HFFc6 (cell line): ENCODE data around the gene IL15RA. TPM values are rescaled to one million over a fixed set of nuclear protein-coding genes. Genes with fewer than 3 reads are reported as not detected.

ENCODE experiments used
- DNase-seq: peaks from one replicate; pipeline ENCODE4 v3.0.0-alpha.2; 2018
- H3K27ac Mint-ChIP-seq: 2 replicates; pipeline ENCODE4 v1.8.0; 2020; ENCODE audit warnings: mild to moderate bottlenecking, mixed read lengths
- H3K27me3 Mint-ChIP-seq: 2 replicates; pipeline ENCODE4 v1.8.0; 2021; ENCODE audit warnings: mild to moderate bottlenecking, moderate library complexity, mixed read lengths; ENCODE audit not compliant: insufficient read depth
- H3K36me3 Mint-ChIP-seq: 2 replicates; pipeline ENCODE4 v1.8.0; 2021; ENCODE audit warnings: low read depth, mixed read lengths
- H3K4me1 Mint-ChIP-seq: 2 replicates; pipeline ENCODE4 v1.8.0; 2020; ENCODE audit warnings: low read depth, mixed read lengths
- H3K4me3 Mint-ChIP-seq: 2 replicates; pipeline ENCODE4 v1.8.0; 2020; ENCODE audit warnings: mild to moderate bottlenecking, moderate library complexity, mixed read lengths
- H3K9me3 Mint-ChIP-seq: 2 replicates; pipeline ENCODE4 v1.8.0; 2020; ENCODE audit warnings: mild to moderate bottlenecking, mixed read lengths
- total RNA-seq, 6 experiments: library from RNA; stranded (reverse); fragmentation: NEBNext Ultra II Directional; extraction: Animal tissue kit (Norgen Biotek cat#: 25700); gene quantifications; 2 replicates in 1 of 6; 3 replicates in 5 of 6; pipeline ENCODE4 v1.2.3, GENCODE V29; 2021
- TF ChIP-seq, protein P1 (sequence below): fragments of 200-600 bp; sonication (generic); IDR thresholded peaks from 2 replicates; pipeline ENCODE4 v1.5.0; 2021; ENCODE audit warnings: antibody characterized with exemption, mild to moderate bottlenecking

The IL15RA gene
- total RNA-seq, 6 experiments from 2014 or later, result 1.5 to 3.2 (median 1.9) TPM

DNA sequence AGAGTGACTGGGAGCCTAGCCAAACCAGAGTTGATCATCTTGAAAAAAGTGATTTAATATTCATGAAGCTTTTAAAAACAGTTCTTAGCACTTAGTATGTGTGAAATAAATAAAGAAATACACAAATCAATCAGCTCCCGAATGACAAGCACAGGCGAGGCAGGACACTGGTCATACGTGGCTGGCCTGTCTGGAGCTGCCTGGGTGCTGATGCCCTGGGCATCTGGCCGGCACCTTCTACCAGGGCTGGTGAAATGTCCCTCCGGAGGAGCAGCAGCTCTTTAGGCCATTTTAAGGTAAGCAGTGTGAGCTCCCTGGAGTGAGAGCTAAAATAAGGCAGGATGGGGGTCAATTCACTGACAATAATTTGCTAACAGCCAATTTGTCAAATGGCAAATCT, 23.7 kb downstream of the IL15RA start:
- Mint-ChIP-seq H3K4me3 (no peak overlapping the region), H3K27ac (no peak overlapping the region), H3K9me3 (no peaks in the 10 kb centered on the region), H3K36me3 (no peaks in the 10 kb centered on the region), H3K27me3 (peaks cover 3% of the 10 kb centered on the region; the same call in 1 of the 2 replicates), H3K4me1 (peaks cover 38% of the 10 kb centered on the region)
- DNase-seq, result no peak
- TF ChIP-seq, protein P1, sequence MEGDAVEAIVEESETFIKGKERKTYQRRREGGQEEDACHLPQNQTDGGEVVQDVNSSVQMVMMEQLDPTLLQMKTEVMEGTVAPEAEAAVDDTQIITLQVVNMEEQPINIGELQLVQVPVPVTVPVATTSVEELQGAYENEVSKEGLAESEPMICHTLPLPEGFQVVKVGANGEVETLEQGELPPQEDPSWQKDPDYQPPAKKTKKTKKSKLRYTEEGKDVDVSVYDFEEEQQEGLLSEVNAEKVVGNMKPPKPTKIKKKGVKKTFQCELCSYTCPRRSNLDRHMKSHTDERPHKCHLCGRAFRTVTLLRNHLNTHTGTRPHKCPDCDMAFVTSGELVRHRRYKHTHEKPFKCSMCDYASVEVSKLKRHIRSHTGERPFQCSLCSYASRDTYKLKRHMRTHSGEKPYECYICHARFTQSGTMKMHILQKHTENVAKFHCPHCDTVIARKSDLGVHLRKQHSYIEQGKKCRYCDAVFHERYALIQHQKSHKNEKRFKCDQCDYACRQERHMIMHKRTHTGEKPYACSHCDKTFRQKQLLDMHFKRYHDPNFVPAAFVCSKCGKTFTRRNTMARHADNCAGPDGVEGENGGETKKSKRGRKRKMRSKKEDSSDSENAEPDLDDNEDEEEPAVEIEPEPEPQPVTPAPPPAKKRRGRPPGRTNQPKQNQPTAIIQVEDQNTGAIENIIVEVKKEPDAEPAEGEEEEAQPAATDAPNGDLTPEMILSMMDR, result no peak

DNA sequence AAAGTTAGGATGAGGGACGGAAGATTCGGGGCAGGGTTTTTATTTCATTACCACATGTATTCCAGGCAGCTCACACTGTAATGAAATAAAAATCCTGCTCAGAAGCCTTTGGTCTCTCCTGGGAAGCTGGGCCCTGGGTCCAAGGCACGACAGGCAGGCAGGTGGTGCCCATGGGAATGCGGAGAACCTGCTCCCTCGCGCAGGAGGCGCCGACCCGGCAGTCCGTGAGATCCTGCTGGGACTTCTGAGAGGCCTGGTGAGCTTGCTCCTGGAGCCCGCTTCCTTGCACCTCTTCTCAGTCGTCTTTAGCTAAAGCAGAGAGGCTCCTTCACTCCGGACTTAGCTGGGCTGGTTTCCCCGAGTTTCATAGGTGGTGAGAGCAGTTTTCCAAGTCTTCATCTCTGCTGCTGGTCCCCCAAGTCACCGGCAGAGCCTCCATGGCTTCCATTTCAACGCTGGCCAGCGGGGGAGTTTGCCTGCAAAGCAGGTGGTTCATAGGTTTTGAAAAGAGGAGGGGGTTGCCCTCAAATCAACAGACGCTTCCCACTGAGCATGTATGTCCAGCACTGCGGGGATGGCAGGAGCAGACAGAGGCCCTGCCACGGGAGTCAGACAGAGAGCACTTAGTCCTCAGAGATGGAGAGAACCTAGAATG, 24.5 kb downstream of the IL15RA start:
- no peak overlapping the region for H3K27ac Mint-ChIP-seq
- H3K4me3 Mint-ChIP-seq, result no peak overlapping the region
- H3K9me3 Mint-ChIP-seq, result no peaks in the 10 kb centered on the region
- TF ChIP-seq, protein P1, result no peak
- H3K4me1 Mint-ChIP-seq, result peaks cover 30% of the 10 kb centered on the region
- H3K27me3 Mint-ChIP-seq, result peaks cover 3% of the 10 kb centered on the region; the same call in 1 of the 2 replicates
- DNase-seq, result no peak
- H3K36me3 Mint-ChIP-seq, result no peaks in the 10 kb centered on the region

DNA sequence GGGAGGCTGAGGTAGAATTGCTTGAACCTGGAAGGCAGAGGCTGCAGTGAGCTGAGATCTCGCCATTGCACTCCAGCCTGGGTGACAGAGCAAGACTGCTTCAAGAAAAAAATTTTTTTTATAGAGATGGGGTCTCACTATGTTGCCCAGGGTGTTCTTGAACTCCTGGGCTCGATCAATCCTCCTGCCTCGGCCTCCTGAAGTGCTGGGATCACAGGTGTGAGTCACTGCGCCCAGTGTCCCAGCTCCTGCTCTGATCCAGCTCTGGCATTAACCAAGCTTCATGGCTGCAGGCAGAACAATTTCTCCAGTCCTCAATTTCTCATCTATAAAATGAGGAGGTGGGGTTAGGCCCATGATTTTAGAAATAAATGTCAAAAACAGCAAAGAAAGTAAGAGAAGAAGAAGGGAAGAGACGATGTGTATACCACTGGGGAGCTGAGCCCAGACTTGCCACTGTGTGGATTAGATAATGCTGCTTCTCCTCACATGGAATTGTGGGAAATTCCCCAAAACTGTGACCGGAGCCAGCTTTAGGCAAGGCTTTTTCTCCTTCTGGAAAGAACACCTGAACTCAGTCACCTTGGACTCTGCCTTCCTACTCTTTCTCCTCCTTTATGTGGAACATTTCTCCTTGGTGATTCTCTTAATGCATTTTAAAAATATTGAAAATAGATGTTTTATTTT, 25.5 kb downstream of the IL15RA start:
- Mint-ChIP-seq H3K36me3 (no peaks in the 10 kb centered on the region), H3K9me3 (no peaks in the 10 kb centered on the region), H3K27me3 (peaks cover 3% of the 10 kb centered on the region; the same call in 1 of the 2 replicates), H3K4me3 (no peak overlapping the region), H3K27ac (no peak overlapping the region), H3K4me1 (peaks cover 28% of the 10 kb centered on the region)
- TF ChIP-seq, protein P1, result no peak
- DNase-seq, result no peak

DNA sequence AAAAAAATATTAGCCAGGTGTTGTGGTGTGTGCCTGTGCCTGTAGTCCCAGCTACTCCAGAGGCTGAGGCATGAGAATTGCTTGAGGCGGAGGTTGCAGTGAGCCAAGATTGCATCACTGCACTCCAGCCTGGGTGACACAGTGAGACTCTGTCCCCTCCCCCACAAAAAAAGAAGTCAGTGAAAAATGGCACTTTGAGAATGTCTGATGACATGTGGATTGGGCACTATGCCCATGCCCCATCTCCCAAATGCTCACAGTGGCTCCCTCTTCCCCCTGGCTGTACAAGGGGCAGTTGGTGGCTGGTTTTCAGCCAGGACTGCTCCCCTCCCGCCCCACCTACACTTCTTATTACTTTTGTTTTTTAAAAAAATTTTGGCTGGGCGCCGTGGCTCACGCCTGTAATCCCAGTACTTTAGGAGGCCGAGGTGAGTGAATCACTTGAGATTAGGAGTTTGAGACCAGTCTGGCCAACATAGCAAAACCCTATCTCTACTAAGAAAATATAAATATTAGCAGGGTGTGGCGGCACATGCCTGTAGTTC, 26.1 kb downstream of the IL15RA start:
- peak; percentile 11 for DNase-seq
- no peaks in the 10 kb centered on the region for H3K9me3 Mint-ChIP-seq
- TF ChIP-seq, protein P1, result no peak
- H3K27ac Mint-ChIP-seq, result no peak overlapping the region
- no peaks in the 10 kb centered on the region for H3K27me3 Mint-ChIP-seq
- H3K4me1 Mint-ChIP-seq, result peaks cover 35% of the 10 kb centered on the region
- H3K4me3 Mint-ChIP-seq, result no peak overlapping the region
- H3K36me3 Mint-ChIP-seq, result no peaks in the 10 kb centered on the region

DNA sequence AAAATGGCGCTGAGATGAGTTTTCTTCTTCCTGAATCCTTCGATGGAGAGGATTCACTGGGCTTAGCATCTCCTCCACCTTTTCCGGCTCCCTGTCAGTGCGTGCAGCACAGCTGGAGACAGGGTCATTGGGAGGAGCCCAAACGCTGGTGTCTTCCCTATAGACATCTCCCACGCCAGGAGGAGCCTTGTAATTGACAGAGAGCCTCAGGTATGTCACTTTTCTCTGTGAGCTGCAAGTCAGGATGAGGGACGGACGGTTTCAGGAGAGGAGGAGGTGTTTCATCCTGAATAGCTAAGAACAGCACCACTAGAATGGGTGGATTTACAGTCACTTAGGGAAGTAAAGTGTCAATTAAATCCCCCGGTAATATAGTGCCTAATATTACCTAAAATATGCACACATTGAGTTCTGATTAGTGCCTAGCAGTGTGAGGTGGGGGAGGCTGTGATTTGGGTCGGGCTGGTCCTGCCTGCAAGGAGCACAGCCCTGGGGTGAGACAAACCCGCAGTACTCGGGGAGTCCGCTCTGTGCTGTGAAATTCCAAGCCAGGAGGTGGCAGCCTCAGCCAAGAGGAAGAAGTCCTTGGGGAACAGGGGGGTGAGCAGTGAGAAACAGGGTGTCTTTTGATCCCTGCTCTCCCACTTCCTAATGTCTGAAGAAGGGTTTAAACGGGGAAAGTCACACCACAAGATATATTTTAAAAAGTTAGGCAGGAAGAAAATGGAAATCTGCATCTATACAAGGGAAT, 28.2 kb downstream of the IL15RA start:
- Mint-ChIP-seq H3K27me3 (0 out of 2 replicates have a peak, but pooled peaks cover 2% of the 10 kb centered on the region), H3K36me3 (no peaks in the 10 kb centered on the region), H3K4me3 (no peak overlapping the region), H3K4me1 (peaks cover 55% of the 10 kb centered on the region), H3K27ac (no peak overlapping the region), H3K9me3 (no peaks in the 10 kb centered on the region)
- TF ChIP-seq, protein P1, result peak; percentile 77
- peak; percentile 70 for DNase-seq
